GM21447 (cell line): ENCODE results near the gene CDCA5.
"Not testable (repeated sequence)": the region's sequence is repeated elsewhere in the genome, so short reads cannot be mapped to it uniquely, and the experiment has no call there.

Source experiments
- ATAC-seq: cut with Tn5 transposase; IDR thresholded peaks from one replicate; pipeline ENCODE4 v1.9.1; 2021; ENCODE audit not compliant: unreplicated experiment

Gene CDCA5

GRCh38 chr11:65119670-65119995, 35.8 kb upstream of the CDCA5 start:
- ATAC-seq: no peak

DNA sequence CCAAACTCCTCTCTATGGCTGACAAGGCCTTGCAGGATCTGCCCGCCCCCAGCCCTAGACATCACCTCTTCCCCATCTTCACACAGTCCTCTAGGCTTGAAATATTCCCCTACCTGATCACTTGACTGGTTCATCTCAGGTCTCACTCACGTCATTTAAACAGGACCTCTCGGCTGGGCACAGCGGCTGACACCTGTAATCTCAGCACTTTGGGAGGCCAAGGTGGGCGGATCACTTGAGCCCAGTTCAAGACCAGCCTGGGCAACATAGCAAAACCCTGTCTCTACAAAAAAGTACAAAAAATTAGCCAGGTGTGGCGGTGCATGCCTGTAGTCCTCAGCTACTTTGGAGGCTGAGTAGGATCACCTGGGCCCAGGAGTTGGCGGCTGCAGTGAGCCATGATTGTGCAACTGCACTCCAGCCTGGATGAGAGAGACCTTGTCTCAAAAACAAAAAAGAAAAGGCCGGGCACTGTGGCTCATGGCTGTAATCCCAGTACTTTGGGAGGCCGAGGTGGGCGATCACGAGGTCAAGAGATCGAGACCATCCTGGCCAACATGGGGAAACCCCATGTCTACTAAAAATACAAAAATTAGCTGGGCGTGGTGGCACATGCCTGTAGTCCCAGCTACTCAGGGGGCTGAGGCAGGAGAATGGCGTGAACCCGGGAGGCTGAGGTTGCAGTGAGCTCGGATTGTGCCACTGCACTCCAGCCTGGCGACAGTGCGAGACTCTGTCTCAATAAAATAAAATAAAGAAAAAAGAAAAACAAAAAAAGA, 35.2 kb upstream of the CDCA5 start:
- not testable (repeated sequence) for ATAC-seq

GRCh38 chr11:65118097-65118837, 34.4 kb upstream of the CDCA5 start:
- ATAC-seq: no peak

DNA sequence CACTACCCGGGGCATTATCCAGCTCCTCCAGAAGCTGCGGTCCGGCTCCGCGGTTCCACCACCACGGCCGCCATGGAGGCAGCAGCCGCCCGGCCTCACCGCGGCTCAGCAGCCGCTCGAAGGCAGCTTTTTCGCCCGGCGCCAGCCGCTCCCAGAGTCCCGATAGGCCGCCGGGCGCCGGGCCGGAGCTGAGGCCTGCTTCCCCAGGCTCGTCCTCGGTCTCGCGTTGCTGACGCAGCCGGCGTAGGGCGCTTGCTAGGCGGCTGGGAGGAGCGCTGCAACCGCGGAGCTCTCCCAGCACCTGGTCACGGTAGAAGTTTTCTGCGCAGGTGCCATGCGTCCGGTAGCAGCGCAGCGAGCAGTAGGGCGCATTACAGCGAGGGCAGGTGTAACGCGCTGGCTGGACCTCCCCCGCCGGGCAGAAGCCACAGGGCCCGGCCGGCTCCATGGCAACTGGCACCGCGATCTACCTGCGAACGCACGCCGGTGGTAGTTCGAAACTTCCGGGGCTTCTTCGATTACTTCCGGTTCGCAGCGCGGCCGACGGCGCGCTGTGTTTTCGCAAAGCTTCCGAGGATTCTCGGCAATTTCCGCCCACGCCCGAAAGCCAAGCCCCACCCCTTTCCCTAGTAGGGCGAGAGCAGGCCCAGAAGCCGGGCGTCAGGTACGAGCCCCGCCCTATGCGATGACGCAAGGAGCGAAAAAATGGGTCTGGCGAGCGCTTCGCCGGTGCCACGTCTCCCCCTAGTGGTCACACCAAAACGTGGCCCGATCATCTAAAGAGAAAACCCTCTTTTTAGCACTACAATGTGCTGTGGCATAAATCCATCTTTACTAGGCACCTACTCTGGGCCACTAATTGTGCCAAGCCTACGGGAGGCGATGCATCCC, 33.6 kb upstream of the CDCA5 start, which contains the start of gene ZNHIT2:
Gene ZNHIT2 (minus strand): TSS at position 496 of the 891 bp plus-strand sequence. CDS start 48 bp downstream, at position 448.
- ATAC-seq: peak; percentile 57

DNA sequence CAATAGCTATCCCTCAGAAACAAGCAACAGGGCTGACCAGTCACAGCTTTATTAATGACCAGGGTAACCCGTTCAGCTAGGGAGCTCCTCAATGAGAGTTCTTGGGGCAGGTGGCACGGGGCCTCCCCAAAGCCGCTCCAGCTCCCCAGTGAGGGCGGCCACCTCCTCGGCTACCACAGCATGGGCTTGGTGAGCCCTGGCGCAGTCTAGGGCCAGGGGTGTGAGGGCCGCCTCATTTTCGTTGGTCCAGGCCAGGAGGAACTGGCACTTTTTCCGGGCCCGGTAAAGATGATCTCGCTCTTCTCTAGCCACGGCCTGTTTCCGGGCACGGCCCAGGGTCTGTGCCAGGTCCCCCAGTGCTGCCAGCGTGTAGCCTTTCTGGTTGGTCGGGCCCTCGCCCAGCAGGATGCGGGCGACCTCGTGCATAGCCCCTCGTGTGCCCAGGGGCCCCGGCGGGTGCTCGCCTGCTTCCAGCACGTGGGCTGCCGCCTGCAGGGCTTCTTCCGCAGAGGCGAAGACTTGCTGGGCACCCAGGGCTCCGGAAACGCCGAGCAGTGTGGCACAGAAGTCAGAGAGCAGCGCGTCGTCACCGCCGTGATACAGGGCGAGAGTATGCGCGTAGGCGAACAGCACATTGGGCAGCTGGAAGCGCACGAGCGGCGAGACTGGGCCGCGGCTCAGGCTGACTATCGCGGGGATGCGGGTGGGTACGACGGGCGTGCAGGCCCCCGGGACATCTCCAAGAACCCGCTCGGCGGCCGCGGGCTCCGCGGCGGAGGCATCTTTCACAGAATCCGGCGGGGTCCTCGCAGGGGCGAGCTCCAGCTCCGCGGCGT, 32.7 kb upstream of the CDCA5 start:
- ATAC-seq: no peak

GRCh38 chr11:65115361-65116082, 31.7 kb upstream of the CDCA5 start:
- no peak for ATAC-seq

- ATAC-seq: no peak
Observed at GRCh38 chr11:65114538-65115171, 30.8 kb upstream of the CDCA5 start.

- ATAC-seq: no peak
Observed at GRCh38 chr11:65113839-65114238, 30.0 kb upstream of the CDCA5 start.

- ATAC-seq: no peak
Observed at GRCh38 chr11:65113361-65113756, 29.5 kb upstream of the CDCA5 start.

- ATAC-seq: peak; percentile 38
Observed at GRCh38 chr11:65112546-65113360, 28.9 kb upstream of the CDCA5 start.

DNA sequence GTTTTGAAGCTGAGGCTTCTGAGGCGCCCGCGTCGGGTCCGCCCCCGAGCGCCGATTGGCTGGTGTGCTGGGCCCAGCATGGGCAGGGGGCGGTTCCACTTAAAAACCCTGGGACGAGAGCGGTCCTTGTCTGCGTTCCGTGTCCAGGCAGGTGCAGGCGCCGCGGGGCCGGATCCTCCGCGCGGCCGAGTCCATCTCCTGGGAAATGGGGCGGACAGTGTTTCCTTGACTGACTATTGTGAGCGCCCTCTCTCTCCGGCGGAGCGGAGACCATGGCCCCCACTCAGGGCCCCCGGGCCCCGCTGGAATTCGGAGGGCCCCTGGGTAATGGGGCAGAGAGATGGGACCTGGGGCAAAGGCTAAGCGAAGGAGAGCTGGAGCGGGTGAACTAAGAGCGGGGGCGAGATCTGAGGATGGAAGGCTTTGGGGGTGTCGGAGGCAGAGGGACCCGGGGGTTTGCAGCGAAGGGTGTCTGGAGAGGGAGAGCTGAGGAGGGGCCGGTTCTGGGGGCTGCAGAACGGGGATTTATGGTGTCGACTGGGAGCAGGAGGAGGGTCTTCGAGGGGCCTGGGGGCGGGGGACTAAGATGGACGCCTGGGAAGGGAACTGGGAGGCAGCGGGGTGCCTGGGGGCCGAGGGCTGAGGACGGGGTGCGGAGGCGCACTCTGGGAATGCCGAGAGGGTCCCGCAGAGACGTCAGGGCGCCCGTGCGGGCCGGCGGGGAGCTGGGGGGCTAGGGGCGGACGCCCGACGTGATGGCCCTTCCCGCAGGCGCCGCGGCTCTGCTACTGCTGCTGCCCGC, 28.1 kb upstream of the CDCA5 start, which contains the start of gene TM7SF2:
Gene TM7SF2 (plus strand): TSS at position 129 of the 802 bp plus-strand sequence. CDS start 144 bp downstream, at position 273.
- ATAC-seq: peak; percentile 54

GRCh38 chr11:65111159-65111743, 27.4 kb upstream of the CDCA5 start:
- no peak for ATAC-seq

GRCh38 chr11:65110354-65110861, 26.6 kb upstream of the CDCA5 start:
- ATAC-seq: peak; percentile 36

DNA sequence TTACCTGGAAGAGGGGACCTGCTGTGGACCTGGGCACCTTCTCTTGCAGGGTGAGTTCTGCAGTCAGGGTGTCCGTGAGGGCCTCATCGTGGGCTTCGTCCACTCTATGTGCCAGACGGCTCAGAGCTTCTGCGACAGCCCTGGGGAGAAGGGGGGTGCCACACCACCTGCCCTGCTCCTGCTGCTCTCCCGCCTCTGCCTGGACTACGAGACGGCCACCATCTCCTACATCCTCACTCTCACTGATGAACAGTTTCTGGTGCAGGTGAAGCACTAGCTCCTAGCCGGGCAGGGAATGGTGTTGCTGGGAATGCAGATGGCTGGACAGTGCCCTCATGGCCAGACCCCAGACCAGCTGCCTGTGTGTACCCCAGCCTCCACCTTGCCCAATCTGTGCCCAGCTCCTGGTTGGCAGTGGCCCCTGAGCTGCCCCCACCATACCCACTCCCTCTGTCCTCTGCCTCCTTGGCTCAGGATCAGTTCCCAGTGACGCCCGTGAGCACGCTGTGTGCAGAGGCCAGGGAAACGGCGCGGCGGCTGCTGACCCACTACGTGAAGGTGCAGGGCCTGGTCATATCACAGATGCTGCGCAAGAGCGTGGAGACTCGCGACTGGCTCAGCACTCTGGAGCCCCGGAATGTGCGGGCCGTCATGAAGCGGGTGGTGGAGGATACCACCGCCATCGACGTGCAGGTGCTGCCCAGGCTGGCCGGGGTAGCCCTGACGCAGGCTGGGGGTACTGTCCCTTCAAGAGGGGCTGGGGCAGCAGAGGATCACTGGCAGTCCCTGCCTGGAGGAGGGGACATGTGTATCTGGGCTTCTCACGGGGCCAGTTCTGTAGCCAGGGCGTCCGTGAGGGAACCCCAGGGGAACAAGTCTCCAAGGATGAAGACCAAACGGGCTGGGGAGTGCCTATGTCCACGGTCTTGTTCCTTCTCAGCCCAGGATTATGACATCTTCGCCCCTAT, 25.7 kb upstream of the CDCA5 start:
- no peak for ATAC-seq

DNA sequence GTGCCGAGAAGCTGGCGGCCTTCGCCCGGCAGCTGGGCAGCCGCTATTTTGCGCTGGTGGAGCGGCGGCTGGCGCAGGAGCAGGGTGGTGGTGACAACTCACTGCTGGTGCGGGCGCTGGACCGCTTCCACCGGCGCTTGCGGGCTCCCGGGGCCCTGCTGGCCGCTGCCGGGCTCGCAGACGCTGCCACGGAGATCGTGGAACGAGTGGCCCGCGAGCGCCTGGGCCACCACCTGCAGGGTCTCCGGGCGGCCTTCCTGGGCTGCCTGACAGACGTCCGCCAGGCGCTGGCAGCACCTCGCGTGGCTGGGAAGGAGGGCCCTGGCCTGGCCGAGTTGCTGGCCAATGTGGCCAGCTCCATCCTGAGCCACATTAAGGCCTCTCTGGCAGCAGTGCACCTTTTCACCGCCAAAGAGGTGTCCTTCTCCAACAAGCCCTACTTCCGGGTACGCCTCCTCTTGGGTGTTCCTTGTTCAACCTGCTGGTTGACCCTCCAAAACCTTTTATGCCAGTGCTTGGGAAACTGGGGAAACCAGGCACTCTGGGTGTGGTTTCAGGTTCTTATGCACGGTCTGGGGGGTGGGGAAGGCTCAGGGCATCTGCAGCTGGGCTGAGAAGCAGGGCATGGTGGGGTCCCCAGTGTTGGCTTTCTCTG, 24.8 kb upstream of the CDCA5 start:
- ATAC-seq: no peak
